Osteocyte (in vitro differentiated cells): Measurements from ENCODE around the gene GNAO1. TPM values are rescaled to one million over a fixed set of nuclear protein-coding genes. Genes with fewer than 3 reads are reported as not detected.

Experiments
- DNase-seq: peaks from one replicate; pipeline ENCODE4 v3.0.0; 2021; ENCODE audit warnings: mixed read lengths; ENCODE audit not compliant: unreplicated experiment; ENCODE audit errors: extremely low spot score
- H3K27ac Mint-ChIP-seq: one replicate; pipeline ENCODE4 v1.8.0; 2021; ENCODE audit warnings: mild to moderate bottlenecking, mixed read lengths; ENCODE audit not compliant: unreplicated experiment
- H3K27me3 Mint-ChIP-seq: one replicate; pipeline ENCODE4 v1.8.0; 2021; ENCODE audit warnings: mixed read lengths; ENCODE audit not compliant: unreplicated experiment
- H3K36me3 Mint-ChIP-seq: one replicate; pipeline ENCODE4 v1.8.0; 2021; ENCODE audit warnings: mixed read lengths; ENCODE audit not compliant: unreplicated experiment
- H3K4me1 Mint-ChIP-seq: one replicate; pipeline ENCODE4 v1.8.0; 2021; ENCODE audit warnings: mixed read lengths; ENCODE audit not compliant: unreplicated experiment
- H3K4me3 Mint-ChIP-seq: one replicate; pipeline ENCODE4 v1.8.0; 2021; ENCODE audit warnings: mild to moderate bottlenecking, moderate library complexity, mixed read lengths; ENCODE audit not compliant: unreplicated experiment
- H3K9me3 Mint-ChIP-seq: one replicate; pipeline ENCODE4 v1.8.0; 2021; ENCODE audit warnings: mixed read lengths; ENCODE audit not compliant: unreplicated experiment
- total RNA-seq: library from RNA; stranded (reverse); gene quantifications from 2 replicates; pipeline ENCODE4 v1.2.1, GENCODE V29; 2021
- TF ChIP-seq, protein P1 (sequence below): fragments of 200-600 bp; sonication (generic); IDR thresholded peaks from 2 replicates; pipeline ENCODE4 v1.5.0; 2021; ENCODE audit warnings: antibody characterized with exemption, mild to moderate bottlenecking, moderate library complexity

Gene GNAO1
- total RNA-seq, 1 donor from 2014 or later, result 0.56 TPM

DNA sequence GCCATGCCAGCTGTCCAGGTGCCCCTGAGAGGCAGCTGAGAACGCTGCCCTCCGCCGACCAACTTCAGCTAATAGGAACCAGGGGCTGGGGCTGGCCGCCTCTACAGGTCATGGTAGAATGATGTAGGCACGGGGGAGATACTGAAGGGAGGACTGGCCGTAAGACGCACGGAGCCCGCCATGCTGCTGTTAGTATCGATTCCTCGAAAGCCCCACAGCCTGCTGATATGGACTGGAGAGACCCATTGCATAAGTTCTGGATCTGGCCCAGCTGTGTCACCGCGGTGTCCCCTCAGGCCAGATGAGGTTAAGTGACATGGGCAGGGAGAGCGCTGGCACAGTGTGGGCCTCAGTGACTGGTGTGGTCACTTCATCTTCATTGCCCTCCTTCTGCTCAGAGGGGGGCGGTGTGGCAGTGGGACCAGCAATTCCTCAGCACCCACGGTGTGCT is 158.4 kb downstream of the GNAO1 start:
- TF ChIP-seq, protein P1, sequence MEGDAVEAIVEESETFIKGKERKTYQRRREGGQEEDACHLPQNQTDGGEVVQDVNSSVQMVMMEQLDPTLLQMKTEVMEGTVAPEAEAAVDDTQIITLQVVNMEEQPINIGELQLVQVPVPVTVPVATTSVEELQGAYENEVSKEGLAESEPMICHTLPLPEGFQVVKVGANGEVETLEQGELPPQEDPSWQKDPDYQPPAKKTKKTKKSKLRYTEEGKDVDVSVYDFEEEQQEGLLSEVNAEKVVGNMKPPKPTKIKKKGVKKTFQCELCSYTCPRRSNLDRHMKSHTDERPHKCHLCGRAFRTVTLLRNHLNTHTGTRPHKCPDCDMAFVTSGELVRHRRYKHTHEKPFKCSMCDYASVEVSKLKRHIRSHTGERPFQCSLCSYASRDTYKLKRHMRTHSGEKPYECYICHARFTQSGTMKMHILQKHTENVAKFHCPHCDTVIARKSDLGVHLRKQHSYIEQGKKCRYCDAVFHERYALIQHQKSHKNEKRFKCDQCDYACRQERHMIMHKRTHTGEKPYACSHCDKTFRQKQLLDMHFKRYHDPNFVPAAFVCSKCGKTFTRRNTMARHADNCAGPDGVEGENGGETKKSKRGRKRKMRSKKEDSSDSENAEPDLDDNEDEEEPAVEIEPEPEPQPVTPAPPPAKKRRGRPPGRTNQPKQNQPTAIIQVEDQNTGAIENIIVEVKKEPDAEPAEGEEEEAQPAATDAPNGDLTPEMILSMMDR, result no peak
- Mint-ChIP-seq H3K27ac (no peak overlapping the region), H3K4me3 (no peak overlapping the region), H3K36me3 (no peaks in the 10 kb centered on the region), H3K9me3 (no peaks in the 10 kb centered on the region), H3K27me3 (no peaks in the 10 kb centered on the region), H3K4me1 (no peaks in the 10 kb centered on the region)
- DNase-seq, result no peak

DNA sequence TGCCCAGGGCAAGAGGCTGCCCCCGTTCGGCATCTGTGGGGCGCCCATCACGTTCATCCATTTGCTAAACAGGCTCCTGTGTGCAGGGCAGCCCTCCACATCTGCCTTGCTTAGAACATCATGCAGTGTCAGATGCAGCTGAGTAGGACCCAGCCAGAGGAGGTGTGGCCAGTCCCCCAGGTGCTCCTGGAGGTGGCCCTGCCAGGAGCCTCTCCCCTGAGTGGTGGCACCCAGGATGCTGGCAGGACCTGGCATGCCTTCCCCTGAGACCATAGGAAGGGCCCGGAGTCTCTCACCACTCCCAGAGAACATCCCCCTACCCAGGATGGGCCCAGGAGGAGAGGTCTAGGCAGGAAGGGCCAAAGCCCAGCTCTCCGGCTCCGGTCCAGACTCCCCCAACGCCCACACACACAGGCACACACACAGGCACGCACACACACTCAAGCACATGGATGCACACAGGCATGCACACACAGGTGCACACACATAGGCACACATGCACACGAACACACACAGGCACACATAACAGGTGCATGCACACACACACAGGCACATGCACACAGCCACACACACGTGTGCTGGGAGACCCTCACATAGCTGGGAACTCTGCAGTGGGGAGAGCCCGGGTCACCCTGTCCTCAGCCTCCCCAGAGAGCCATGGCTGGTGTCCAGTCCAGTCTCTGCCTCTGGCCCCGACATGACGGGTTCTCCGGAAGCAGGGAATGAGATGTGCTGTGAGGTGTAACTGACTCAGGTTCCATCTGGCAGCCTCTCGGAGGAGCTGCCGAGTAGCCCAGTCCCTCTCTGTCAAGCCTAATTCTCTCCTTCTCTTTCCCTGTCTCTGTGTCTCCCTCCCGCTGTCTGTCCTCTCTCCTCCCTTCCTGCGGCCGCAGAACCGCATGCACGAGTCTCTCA is 159.5 kb downstream of the GNAO1 start:
- no peaks in the 10 kb centered on the region for H3K27me3 Mint-ChIP-seq
- H3K9me3 Mint-ChIP-seq, result no peaks in the 10 kb centered on the region
- DNase-seq, result no peak
- no peak overlapping the region for H3K27ac Mint-ChIP-seq
- H3K4me3 Mint-ChIP-seq, result no peak overlapping the region
- TF ChIP-seq, protein P1, result no peak
- H3K36me3 Mint-ChIP-seq, result no peaks in the 10 kb centered on the region
- peaks cover 5% of the 10 kb centered on the region for H3K4me1 Mint-ChIP-seq

DNA sequence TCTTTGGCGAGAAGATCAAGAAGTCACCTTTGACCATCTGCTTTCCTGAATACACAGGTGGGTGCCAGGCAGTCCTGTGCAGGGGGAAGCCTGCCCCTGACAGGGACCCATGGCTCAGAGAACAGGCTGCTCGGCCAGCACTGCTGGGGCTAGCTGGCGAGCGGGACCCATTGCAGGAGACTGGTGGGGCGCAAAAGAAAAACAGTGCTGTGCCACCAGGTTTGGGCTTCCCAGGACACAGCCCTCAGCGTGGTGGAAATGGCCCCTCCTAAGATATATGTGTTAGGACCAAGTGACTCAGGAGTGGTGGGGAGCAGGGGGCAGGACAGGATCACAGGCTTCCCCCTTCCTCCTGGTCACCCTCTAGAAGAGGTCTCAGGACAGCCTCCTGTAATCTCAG is 160.2 kb downstream of the GNAO1 start:
- TF ChIP-seq, protein P1, result no peak
- H3K4me1 Mint-ChIP-seq, result peaks cover 12% of the 10 kb centered on the region
- H3K27ac Mint-ChIP-seq, result no peak overlapping the region
- DNase-seq, result no peak
- no peaks in the 10 kb centered on the region for H3K27me3 Mint-ChIP-seq
- H3K36me3 Mint-ChIP-seq, result no peaks in the 10 kb centered on the region
- no peak overlapping the region for H3K4me3 Mint-ChIP-seq
- H3K9me3 Mint-ChIP-seq, result no peaks in the 10 kb centered on the region

DNA sequence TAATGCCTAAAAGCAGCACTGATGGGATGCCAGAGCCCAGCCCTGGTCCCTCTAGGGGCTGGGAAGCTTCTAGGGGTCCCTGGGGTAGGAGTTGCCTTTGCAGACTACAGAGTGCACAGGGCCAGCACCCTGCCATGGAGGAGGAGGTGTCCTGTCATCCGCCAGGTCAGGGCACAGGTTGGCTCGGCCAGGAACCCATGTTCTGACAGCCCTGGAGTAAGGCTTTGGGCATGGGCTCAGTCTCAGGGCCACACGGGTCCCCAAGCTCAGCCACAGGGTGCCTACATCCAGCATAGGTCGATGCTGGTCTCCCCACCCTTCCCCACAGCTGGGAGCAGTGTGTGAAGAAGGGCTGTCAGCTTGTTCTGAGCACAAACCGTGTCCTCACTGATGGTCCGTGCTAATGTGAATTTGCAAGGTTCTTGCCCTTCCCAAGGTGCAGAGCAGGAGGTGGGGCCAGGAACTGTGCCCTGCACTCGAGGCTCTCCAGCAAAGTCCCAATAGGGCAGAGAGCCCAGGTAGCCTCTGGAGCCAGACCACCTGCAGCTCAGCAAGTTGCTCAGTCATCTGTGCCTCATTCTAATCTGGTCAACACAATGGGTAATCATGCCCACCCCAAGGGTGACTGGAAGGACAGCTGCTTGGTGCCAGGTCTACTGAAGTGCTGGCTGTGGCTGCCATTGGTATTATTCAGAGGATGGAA is 161.2 kb downstream of the GNAO1 start:
- Mint-ChIP-seq H3K27ac (no peak overlapping the region), H3K4me3 (no peak overlapping the region), H3K4me1 (peaks cover 22% of the 10 kb centered on the region), H3K27me3 (no peaks in the 10 kb centered on the region), H3K9me3 (no peaks in the 10 kb centered on the region), H3K36me3 (no peaks in the 10 kb centered on the region)
- TF ChIP-seq, protein P1, result no peak
- DNase-seq, result no peak
